GM11168 (cell line): Measurements from ENCODE around the gene FLAD1.

Source experiments
- in situ Hi-C: fragments of 300-500 bp; cut with MboI; formaldehyde crosslinking; loops from one replicate; pipeline ENCODE4 v1.12.0; 2022; ENCODE audit warnings: low sequenced_read_pairs; ENCODE audit not compliant: unreplicated experiment

FLAD1 gene

GRCh38 chr1:154951901-154952657 is 31.1 kb upstream of the FLAD1 start:
- in situ Hi-C loops = no loop called here

DNA sequence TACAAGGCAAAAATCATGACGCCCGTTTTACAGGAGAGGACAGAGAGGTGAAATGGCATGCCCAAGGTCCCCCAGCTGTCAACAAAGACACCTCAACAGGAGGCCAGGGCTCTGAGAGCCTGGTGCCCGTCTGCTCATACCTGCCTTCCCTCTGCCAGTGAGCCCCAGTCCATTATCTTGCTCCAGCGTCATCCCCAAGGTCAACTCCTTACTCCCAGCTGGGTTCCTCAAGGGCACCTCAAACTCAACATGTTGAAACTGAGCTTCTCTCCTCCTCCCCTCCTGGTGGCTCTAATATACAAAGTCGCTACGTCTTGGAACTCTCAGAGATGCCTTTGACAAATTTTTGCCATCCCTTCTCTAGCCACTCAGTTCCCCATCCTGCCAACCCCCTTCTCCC is 30.5 kb upstream of the FLAD1 start:
- in situ Hi-C loops = no loop called here

GRCh38 chr1:154953611-154954038 is 29.5 kb upstream of the FLAD1 start:
- in situ Hi-C loops = no loop called here

GRCh38 chr1:154954541-154954940 is 28.6 kb upstream of the FLAD1 start:
- in situ Hi-C loops = no loop called here

GRCh38 chr1:154955039-154955717 is 28.0 kb upstream of the FLAD1 start:
- in situ Hi-C loops = no loop called here

DNA sequence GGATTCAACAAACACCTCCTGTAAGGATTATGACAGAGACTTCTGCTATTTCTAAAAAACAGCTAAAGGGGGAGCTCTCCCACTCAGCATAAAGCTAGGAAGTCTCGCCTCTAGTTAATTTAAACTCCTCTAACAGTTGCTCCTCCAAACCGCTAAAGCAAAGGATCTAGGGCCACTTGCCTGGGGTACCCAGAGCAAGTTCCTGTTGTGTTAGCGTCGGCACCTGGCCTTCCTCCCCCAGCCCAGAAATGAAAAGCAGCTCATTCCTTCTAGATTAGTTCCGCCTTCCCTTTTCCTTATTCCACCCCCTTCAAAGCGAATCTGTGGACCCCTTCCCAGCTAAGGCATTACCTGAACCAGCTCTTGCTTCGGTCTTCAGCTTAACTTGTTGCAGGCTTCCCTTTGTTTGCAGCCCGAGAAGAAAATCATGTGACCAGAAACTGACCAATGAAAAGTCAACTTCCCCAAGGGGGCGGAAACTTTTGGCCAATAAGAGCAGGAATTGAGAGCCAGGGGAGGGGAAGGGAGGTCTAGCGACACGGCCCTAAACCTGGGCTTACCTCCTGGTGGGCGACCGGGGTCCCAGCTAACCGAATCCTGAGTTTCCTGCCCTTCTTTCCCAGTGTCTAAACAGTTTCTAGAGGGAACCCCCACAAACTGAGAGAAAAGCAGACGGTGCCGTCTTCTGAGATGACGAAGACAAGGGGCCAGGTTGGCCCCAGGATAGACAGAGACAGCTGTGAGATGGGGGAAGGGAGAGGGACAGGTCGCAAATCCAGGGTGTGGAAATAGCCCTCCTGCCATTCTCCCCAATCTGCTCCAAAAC is 27.2 kb upstream of the FLAD1 start, which contains the start of gene PBXIP1:
TSS of gene PBXIP1 (minus strand) at position 382 of the 826 bp plus-strand sequence. CDS start 2,378 bp downstream, outside the sequence.
- in situ Hi-C loops = no loop called here

GRCh38 chr1:154956544-154956941 is 26.6 kb upstream of the FLAD1 start:
- in situ Hi-C loops = no loop called here

GRCh38 chr1:154957091-154957657 is 26.0 kb upstream of the FLAD1 start:
- in situ Hi-C loops = no loop called here

GRCh38 chr1:154958036-154958435 is 25.1 kb upstream of the FLAD1 start:
- in situ Hi-C loops = no loop called here

- in situ Hi-C loops = no loop called here
Measured at GRCh38 chr1:154958681-154959425, 24.3 kb upstream of the FLAD1 start.

DNA sequence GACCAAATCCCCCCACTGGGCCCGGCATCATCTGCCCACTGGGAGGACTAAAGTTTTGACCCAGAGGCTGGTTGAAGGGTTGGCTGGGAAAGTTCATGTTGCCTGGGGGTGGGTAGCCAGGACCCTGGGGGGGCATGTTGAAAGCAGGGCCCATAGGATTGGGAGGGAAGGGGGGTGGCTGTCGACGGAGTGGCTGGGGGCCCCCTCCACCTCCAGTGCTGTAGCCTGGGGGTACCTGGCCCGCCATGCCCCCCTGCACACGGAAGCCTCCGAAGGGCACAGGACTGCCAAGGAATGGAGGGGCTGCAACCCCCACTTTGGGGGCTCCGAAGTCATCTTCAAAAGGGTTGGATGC is 23.7 kb upstream of the FLAD1 start:
- in situ Hi-C loops = no loop called here

DNA sequence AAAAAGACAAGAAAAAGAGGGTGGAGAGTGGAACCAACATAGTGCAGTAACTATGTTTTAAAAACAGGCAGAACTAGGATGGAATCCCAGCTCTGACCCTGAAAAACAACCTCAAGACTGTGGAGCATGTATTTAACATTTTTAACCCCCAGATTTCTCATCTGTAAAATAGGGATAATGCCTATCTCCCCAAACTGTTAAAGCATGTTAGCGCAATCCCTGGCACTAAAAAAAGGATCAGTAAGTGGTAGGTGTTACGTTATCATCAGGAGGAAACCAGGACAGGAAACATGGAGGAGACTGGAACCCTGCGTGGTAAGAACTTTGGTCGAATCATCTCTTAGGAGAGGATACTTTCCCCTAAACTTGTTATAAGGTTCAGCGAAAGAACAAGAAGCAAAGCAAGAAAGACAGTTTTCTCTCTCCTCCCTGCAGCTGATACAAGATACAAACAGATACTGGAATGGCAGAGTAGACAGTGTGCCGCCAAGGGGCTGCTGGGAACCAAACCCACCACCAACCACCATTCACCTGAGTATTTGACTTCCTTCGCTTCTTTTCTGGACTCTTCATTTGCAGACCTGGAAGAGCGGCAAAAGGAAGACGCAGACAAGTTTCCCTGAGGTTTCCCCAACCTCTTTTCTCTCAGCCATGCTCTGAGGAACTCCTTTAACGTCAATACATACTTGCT is 22.6 kb upstream of the FLAD1 start:
- in situ Hi-C loops = no loop called here

DNA sequence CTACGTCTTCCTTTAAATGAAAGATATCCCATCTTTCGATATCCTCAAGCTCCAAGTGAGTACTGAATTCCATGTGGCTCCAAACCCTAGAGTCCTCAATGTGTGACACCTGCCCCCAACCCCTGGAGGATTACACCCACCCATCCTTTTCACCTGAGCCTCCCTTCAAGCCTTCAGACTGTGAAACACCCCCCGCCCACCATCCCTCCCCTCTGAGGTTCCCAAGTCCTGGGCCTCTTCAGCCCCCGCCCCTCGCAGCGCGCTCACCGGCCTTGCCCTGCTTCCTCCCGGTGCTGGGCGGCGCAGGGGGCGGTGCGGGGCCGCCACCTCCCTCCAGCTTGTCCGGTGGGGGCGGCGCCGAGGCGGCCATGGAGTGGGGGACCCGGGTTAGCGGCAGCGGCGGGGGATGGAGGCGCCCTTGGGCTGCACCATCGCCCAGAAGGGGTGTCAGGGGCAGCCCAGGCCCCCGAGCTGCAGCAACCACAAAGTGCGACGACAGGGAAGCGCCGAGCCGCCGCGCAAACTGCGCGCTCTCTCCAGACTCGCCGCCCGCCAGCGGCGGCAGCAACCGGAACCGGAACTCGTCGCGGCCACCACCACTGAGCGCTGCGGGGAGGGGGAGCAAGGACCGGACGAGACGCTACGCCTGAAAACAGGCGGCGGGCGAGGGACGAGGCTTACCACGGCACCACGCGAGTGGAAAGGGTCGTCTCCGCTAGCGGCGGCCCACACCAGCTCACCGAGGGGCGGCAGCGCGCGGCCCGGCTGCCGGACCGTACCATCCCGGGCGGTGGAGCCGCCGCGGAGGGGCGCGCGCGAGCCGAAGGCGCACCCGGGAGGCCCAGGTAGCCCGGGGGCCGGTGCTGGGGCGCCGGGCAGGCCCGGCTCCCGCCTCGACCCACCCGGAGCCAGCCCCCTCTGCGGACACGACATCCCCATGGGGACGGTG is 21.7 kb upstream of the FLAD1 start, which contains the start of gene PYGO2:
TSS of gene PYGO2 (minus strand) at position 576 of the 949 bp plus-strand sequence. CDS start at position 370, 206 bp downstream.
- in situ Hi-C loops = no loop called here

DNA sequence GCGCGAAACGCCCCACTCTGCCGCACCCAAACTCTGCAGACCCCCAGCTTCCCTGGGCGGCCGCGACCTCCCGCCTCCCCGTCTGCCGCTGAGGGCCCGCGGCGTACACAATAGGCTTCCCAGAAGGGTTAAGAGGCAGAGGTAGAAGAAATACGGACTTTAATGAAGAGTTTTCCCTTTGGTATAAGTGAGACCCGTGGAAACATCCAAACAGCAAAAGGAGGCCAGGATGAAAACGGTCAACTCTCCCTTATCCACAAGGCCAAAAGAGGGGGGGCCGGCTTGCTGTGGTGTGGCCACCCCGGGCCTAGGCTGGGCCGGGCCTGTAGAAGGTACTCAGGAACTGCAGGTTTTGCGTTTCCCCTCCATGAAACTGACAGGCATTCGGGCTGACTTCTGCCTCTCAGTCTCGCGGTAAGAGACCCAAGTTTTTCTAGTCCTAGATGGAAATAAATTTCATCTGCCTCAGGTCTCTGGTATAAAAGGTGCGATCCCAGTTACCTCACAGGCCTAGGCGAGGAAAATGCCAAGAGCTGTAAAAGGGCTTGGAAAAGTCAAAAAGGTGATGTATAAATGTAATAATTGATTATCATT is 20.9 kb upstream of the FLAD1 start:
- in situ Hi-C loops = no loop called here

- in situ Hi-C loops = no loop called here
Measured at GRCh38 chr1:154962795-154963330, 20.3 kb upstream of the FLAD1 start.

DNA sequence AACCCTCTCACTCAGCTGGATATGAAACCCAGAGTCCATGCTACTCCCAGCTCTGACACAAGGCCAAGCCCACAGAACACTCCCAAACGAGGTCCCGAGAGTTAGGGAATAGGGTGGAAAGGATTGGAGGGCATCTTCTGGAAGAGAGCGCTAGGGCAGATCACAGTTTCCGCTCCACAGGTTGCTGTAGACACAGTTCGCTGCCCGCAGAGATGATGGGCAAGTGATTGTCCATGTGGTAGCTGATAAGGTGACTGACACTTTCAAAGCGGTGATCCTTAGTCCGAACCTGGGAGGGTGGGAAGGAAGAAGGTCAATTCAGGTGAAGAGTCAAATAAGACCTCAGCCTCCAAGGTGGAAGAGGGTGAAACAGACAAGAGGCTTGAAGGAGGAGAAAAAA is 19.5 kb upstream of the FLAD1 start:
- in situ Hi-C loops = no loop called here

- in situ Hi-C loops = no loop called here
Measured at GRCh38 chr1:154964359-154964758, 18.8 kb upstream of the FLAD1 start.
